ENCODE measurements around the gene PTPRM.

GRCh38 chr18:7931763-7932162 is 364.6 kb downstream of the PTPRM start:
- TF ChIP-seq, protein P1, sequence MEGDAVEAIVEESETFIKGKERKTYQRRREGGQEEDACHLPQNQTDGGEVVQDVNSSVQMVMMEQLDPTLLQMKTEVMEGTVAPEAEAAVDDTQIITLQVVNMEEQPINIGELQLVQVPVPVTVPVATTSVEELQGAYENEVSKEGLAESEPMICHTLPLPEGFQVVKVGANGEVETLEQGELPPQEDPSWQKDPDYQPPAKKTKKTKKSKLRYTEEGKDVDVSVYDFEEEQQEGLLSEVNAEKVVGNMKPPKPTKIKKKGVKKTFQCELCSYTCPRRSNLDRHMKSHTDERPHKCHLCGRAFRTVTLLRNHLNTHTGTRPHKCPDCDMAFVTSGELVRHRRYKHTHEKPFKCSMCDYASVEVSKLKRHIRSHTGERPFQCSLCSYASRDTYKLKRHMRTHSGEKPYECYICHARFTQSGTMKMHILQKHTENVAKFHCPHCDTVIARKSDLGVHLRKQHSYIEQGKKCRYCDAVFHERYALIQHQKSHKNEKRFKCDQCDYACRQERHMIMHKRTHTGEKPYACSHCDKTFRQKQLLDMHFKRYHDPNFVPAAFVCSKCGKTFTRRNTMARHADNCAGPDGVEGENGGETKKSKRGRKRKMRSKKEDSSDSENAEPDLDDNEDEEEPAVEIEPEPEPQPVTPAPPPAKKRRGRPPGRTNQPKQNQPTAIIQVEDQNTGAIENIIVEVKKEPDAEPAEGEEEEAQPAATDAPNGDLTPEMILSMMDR (IDR thresholded peaks at IDR 0.05): no peak
- no peak for TF ChIP-seq EP300 (IDR thresholded peaks at IDR 0.05)

Measured in ovary (tissue), 3 donors.